GM12801 (cell line): Measurements from ENCODE around the gene SLC2A6.

Experiments
- TF ChIP-seq, protein P1 (sequence below): IDR thresholded peaks from one replicate; pipeline ENCODE4 v1.5.1; 2011; ENCODE audit warnings: control low read depth; ENCODE audit not compliant: insufficient read length; ENCODE audit errors: extremely low read depth

Gene SLC2A6

DNA sequence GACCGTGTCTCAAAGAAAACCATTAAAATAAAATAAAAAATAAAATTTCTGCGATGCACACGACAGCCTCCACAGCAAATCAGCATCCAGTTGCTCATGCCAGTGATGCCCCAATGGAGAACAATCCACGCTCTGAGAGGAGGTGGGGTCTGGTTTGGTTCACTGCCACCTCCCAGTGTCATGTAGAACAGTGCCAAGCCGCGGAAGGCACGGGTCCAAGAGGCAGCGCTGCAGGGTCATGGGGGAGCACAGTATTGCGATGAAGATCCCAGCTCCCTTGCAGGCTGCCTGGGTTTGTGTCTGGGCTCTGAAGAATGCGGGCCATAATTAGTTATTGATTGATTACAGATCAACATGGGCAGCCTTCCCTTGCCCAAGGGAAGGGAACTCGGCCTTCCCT lies 25.2 kb downstream of the SLC2A6 start:
- TF ChIP-seq, protein P1, sequence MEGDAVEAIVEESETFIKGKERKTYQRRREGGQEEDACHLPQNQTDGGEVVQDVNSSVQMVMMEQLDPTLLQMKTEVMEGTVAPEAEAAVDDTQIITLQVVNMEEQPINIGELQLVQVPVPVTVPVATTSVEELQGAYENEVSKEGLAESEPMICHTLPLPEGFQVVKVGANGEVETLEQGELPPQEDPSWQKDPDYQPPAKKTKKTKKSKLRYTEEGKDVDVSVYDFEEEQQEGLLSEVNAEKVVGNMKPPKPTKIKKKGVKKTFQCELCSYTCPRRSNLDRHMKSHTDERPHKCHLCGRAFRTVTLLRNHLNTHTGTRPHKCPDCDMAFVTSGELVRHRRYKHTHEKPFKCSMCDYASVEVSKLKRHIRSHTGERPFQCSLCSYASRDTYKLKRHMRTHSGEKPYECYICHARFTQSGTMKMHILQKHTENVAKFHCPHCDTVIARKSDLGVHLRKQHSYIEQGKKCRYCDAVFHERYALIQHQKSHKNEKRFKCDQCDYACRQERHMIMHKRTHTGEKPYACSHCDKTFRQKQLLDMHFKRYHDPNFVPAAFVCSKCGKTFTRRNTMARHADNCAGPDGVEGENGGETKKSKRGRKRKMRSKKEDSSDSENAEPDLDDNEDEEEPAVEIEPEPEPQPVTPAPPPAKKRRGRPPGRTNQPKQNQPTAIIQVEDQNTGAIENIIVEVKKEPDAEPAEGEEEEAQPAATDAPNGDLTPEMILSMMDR = no peak

DNA sequence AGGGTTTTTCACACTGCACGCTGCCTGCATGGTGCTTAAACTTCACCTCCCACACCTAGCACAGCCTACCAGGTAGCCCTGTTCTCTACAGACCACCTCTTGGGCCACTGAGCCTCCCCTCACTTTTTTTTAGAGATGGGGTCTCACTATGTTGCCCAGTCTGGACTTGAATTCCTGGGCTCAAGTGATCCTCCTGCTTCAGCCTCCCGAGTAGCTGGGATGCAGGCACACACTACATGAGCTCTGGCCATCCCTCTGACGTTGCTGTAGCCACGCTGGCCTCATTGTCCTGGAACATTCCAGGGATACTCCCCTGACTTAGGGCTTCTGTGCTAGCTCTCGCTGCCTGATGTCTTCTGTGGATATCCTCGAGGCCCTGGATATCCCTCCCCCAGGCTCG lies 26.3 kb downstream of the SLC2A6 start:
- TF ChIP-seq, protein P1 = no peak

DNA sequence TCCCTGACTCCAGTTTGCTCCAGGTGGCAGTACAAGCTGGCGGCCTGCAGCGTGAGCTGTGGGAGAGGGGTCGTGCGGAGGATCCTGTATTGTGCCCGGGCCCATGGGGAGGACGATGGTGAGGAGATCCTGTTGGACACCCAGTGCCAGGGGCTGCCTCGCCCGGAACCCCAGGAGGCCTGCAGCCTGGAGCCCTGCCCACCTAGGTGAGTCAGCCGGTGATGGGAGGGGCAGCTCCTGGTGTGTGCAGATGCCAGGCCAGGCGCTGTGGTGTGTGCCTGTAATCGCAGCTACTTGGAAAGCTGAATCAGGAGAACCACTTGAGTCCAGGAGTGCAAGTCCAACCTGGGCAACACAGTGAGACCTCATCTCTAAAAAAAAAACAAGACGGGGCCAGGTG lies 29.1 kb downstream of the SLC2A6 start:
- TF ChIP-seq, protein P1 = no peak

DNA sequence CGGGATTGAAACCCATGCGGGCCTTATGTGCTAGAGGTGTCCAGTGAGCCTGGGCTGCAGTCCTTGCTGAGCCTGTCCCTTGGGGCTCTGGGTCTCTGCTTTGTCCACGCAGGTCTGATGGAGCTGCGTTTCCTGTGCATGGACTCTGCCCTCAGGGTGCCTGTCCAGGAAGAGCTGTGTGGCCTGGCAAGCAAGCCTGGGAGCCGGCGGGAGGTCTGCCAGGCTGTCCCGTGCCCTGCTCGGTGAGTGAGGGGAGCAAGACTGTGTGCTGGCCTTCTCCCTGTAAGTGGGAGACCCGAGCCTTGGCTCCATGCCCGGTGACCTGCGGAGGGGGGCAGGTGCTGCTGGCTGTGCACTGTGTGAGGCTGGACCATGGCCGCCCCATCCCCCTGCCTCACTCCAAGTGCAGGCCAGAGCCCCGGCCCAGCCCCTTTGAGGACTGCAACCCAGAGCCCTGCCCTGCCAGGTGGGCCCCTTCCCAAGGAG lies 30.4 kb downstream of the SLC2A6 start:
- TF ChIP-seq, protein P1 = no peak

DNA sequence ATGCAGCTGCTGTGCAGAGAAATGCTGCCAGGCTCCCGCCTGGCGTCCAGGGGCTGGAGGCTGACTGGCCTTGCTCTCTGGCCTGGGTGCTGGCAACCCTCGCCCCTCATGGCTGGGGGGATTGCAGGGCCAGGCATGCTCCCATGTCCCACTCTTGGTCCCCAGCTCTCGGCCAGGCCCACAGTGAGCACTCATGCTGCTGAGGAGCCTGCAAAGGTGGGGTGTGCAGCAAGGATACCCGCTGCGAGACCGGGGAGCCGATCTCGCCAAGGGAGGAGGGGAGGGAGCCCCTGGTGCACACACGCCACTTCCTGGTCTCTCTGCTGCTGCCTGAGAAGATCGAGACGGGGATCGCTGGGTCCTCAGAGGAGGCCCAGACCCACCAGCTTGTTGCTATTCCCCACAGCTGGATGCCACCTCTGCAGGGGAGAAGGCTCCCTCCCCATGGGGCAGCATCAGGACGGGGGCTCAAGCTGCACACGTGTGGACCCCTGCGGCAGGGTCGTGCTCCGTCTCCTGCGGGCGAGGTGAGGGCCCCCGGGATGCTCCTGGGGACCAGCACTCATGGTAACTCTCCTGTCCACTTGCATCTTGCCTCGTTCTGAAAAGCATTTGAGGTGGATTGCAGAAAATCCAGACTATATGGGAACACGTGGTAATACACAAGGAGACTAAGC lies 33.5 kb downstream of the SLC2A6 start:
- TF ChIP-seq, protein P1 = no peak

DNA sequence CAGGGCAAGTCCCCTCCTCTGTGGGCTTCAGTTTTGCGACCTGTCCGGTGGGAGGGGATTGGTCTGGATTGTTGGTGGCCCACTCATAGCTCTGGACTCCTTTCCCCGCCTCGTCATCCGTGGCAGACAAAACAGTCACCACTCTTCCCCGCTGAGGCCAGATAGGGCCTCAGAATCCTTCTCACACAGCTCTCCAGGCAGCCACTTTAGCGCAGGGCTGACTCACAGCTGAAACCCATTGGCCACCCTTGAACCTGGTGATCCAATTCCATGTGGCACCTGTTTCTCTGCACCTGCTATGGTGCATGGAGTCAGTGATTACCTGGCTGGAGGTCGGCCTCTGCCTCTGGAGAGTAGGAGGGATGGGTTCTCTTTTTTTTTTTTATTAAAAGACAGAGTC lies 34.9 kb downstream of the SLC2A6 start:
- TF ChIP-seq, protein P1 = no peak

DNA sequence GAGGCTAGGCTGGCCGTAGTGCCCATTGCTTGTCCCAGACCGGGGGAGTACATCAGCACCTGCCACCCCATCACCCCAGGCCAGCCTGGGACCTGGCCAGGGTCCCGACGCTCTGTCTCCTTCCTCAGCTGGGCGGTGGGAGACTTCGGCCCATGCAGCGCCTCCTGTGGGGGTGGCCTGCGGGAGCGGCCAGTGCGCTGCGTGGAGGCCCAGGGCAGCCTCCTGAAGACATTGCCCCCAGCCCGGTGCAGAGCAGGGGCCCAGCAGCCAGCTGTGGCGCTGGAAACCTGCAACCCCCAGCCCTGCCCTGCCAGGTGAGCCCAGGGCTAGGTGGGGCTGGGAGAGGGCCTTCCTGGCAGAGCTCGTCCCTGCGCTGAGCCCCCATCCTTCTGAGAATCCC lies 35.7 kb downstream of the SLC2A6 start:
- TF ChIP-seq, protein P1 = no peak
